HCT116 (cell line): ENCODE data around the gene TM9SF4. TPM values are rescaled to one million over a fixed set of nuclear protein-coding genes. Genes with fewer than 3 reads are reported as not detected.

Source experiments
- ATAC-seq: fragments of 200-7000 bp; cut with Tn5 transposase; 2 replicates; pipeline ENCODE4 v1.9.1; 2020; ENCODE audit warnings: mild to moderate bottlenecking, moderate library complexity
- BruUV-seq: library from RNA; stranded (reverse); fragments of 400-500 nt; replicated peaks from 2 replicates; lab custom pipeline; 2021; lab: Mats Ljungman, UMichigan
- CTCF ChIA-PET: fragments of 300-600 bp; sonication (Branson Sonifier 250); formaldehyde crosslinking; loops from one replicate; lab custom pipeline; 2021; ENCODE audit warnings: antibody characterized with exemption; lab: Charles Lee
- POLR2A ChIA-PET: fragments of 300-600, 350-600 bp; sonication (Branson Sonifier 250); formaldehyde crosslinking; loops from one replicate; lab custom pipeline; 2021; ENCODE audit warnings: antibody characterized with exemption; lab: Charles Lee
- RAD21 ChIA-PET, 2 experiments: fragments of 300-600 bp; sonication (Branson Sonifier 250); formaldehyde crosslinking; loops; one replicate each; lab custom pipeline; 2023; ENCODE audit warnings: low total read pairs in 2 of 2; ENCODE audit not compliant: uncharacterized antibody in 2 of 2, unreplicated experiment in 2 of 2, low non-redundant PET in 1 of 2; lab: Charles Lee
- DNase-seq: peaks from one replicate; pipeline ENCODE4 v3.0.0-alpha.2; 2010; ENCODE audit warnings: low read depth, low spot score
- H2AFZ ChIP-seq: fragments of 200-600 bp; shearing (Covaris generic), sonication (generic); 2 replicates; pipeline ENCODE4 v1.6.1; 2017; ENCODE audit warnings: low read depth, mixed run types, mixed read lengths, antibody characterized with exemption, low read length; ENCODE audit not compliant: poor library complexity, severe bottlenecking
- H3K27ac ChIP-seq: 2 replicates; pipeline ENCODE4 v1.5.1; 2012; ENCODE audit warnings: low read depth, low read length
- H3K27me3 ChIP-seq: fragments of 200-600 bp; sonication (generic); 2 replicates; pipeline ENCODE4 v1.6.1; 2016; ENCODE audit warnings: mixed run types, low read length, mixed read lengths; ENCODE audit not compliant: insufficient read depth
- H3K36me3 ChIP-seq, 2 experiments: fragments of 200-500 bp in 1 of 2; fragments of 200-600 bp in 1 of 2; sonication (Bioruptor generic) in 1 of 2; sonication (generic) in 1 of 2; 2 replicates each; pipeline versions ENCODE4 v1.5.1 to v1.6.1; 2014 to 2016; ENCODE audit warnings: low read length in 2 of 2, inconsistent platforms in 1 of 2, mixed read lengths in 1 of 2, mixed run types in 1 of 2; ENCODE audit not compliant: insufficient read depth in 2 of 2, control insufficient read depth in 1 of 2
- H3K4me1 ChIP-seq, 2 experiments: fragments of 200-600 bp in 1 of 2; sonication (generic) in 1 of 2; 2 replicates each; pipeline versions ENCODE4 v1.5.1 to v1.6.1; 2012 to 2017; ENCODE audit warnings: low read length in 2 of 2, inconsistent platforms in 1 of 2, mild to moderate bottlenecking in 1 of 2, mixed read lengths in 1 of 2, mixed run types in 1 of 2, moderate library complexity in 1 of 2; ENCODE audit not compliant: insufficient read depth in 2 of 2, control insufficient read depth in 1 of 2
- H3K4me2 ChIP-seq: fragments of 200-600 bp; sonication (generic); 2 replicates; pipeline ENCODE4 v1.6.1; 2017; ENCODE audit warnings: mixed run types, low read length, mixed read lengths
- H3K4me3 ChIP-seq, 2 experiments: fragments of 200-600 bp in 1 of 2; sonication (generic) in 1 of 2; replicated peaks in 1 of 2; 2 replicates each; pipeline ENCODE4 v1.5.1; 2011 to 2016; ENCODE audit warnings: low read length in 2 of 2, control low read depth in 1 of 2, low read depth in 1 of 2, mild to moderate bottlenecking in 1 of 2, mixed read lengths in 1 of 2, mixed run types in 1 of 2
- H3K79me2 ChIP-seq: fragments of 200-600 bp; sonication (generic); 2 replicates; pipeline ENCODE4 v1.6.1; 2017; ENCODE audit warnings: mild to moderate bottlenecking, mixed run types, low read length, moderate library complexity, mixed read lengths; ENCODE audit not compliant: insufficient read depth
- H3K9ac ChIP-seq: fragments of 200-600 bp; sonication (generic); 2 replicates; pipeline ENCODE4 v1.6.1; 2016; ENCODE audit warnings: low read length, mixed read lengths
- H3K9me2 ChIP-seq: fragments of 200-600 bp; sonication (generic), shearing (Covaris generic); 2 replicates; pipeline ENCODE4 v1.6.1; 2017; ENCODE audit warnings: mixed run types, mild to moderate bottlenecking, moderate library complexity; ENCODE audit not compliant: insufficient read depth
- H3K9me3 ChIP-seq, 2 experiments: fragments of 200-500 bp in 1 of 2; fragments of 200-600 bp in 1 of 2; sonication (Bioruptor generic) in 1 of 2; sonication (generic) in 1 of 2; 2 replicates each; pipeline ENCODE4 v1.6.1; 2014 to 2017; ENCODE audit warnings: low read length in 2 of 2, mixed read lengths in 2 of 2, inconsistent platforms in 1 of 2, low read depth in 1 of 2, mild to moderate bottlenecking in 1 of 2, mixed run types in 1 of 2, moderate library complexity in 1 of 2; ENCODE audit not compliant: control insufficient read depth in 1 of 2, insufficient read depth in 1 of 2
- H4K20me1 ChIP-seq: fragments of 200-600 bp; sonication (generic), shearing (Covaris generic); 2 replicates; pipeline ENCODE4 v1.6.1; 2017; ENCODE audit warnings: mixed run types, mild to moderate bottlenecking, moderate library complexity; ENCODE audit not compliant: insufficient read depth
- CBX3 ChIP-seq: IDR thresholded peaks from 2 replicates; pipeline ENCODE4 v1.6.1; 2012; ENCODE audit warnings: low read depth
- ELF1 ChIP-seq: IDR thresholded peaks from 2 replicates; pipeline ENCODE4 v1.6.1; 2012; ENCODE audit warnings: low read depth, borderline replicate concordance
- JUND ChIP-seq: IDR thresholded peaks from 2 replicates; pipeline ENCODE4 v1.6.1; 2012
- SIN3A ChIP-seq: IDR thresholded peaks from 2 replicates; pipeline ENCODE4 v1.6.1; 2012; ENCODE audit warnings: low read depth
- SRF ChIP-seq: IDR thresholded peaks from 2 replicates; pipeline ENCODE4 v1.6.1; 2012; ENCODE audit warnings: low read depth
- ZFX ChIP-seq: fragments of 450-650 bp; IDR thresholded peaks from 2 replicates; pipeline ENCODE4 v1.6.1; 2017
- intact Hi-C: fragments of 100-400 bp; cut with micrococcal nuclease; formaldehyde crosslinking; loops from 2 replicates; pipeline ENCODE4 v1.10.0; 2022
- total RNA-seq: library from RNA; stranded (reverse); gene quantifications from one replicate; pipeline ENCODE4 v1.2.1, GENCODE V29; 2021; ENCODE audit not compliant: unreplicated experiment
- TF ChIP-seq, protein P1 (sequence below): IDR thresholded peaks from 2 replicates; pipeline ENCODE4 v1.6.1; 2012; ENCODE audit warnings: low read depth
- TF ChIP-seq, protein P2 (sequence below): IDR thresholded peaks from 2 replicates; pipeline ENCODE4 v1.6.1; 2012
- TF ChIP-seq, protein P3 (sequence below), 3 experiments: fragments of 200-600 bp in 1 of 3; sonication (generic) in 1 of 3; IDR thresholded peaks in 2 of 3; conservative IDR thresholded peaks in 1 of 3; 2 replicates each; pipeline ENCODE4 v1.5.1; 2012 to 2017; ENCODE audit warnings: low read depth in 2 of 3, low read length in 2 of 3, antibody characterized with exemption in 1 of 3, borderline replicate concordance in 1 of 3, control low read depth in 1 of 3, mild to moderate bottlenecking in 1 of 3, mixed read lengths in 1 of 3, mixed run types in 1 of 3, moderate library complexity in 1 of 3; ENCODE audit not compliant: insufficient read depth in 1 of 3

TM9SF4 gene
- total RNA-seq, 1 experiment from 2014 or later: 51.2 TPM

DNA sequence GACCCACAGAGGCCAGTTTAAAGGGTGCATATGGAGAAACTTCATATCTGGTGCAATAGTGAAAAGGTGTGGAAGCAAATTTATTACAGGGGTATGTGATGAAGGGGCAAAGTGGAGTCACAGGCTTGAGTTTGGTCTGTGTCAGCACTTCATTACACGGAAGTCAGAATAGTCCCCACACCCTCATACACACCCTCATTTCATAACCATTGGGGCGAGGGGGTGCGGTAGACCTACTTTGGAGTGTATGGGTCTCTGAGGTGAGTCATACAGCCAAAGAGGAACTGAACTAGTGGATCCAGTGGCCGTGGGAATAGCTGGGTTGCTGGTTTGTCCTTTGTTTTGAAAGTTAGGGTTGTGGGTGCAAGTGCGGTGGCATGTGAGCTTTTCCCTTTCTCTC, 3.3 kb downstream of the TM9SF4 start:
- DNase-seq: no peak
- Histone ChIP-seq H4K20me1 (peaks cover 6% of the 10 kb centered on the region; the same call in 1 of the 2 replicates), H3K9me3 (no peaks in the 10 kb centered on the region), H3K36me3 (peaks cover 8 to 10% of the 10 kb centered on the region in 2 experiments; a peak in 2 of 4 replicates), H3K9me2 (no peaks in the 10 kb centered on the region), H3K79me2 (peaks cover 83% of the 10 kb centered on the region), H3K4me2 (no peak overlapping the region), H3K27me3 (no peaks in the 10 kb centered on the region), H3K27ac (no peak overlapping the region), H3K9ac (no peak overlapping the region), H3K4me1 (peaks cover 6 to 17% of the 10 kb centered on the region in 2 experiments), H2AFZ (no peak overlapping the region), H3K4me3 (no peak overlapping the region)
- no TSS peak for BruUV-seq
- RAD21 ChIA-PET: no interaction called here
- POLR2A ChIA-PET: no interaction called here
- no peak for ATAC-seq
- CTCF ChIA-PET: interaction anchor here (0.6 kb wide), 1 partner anchor 260 kb away, joined by 4 read pairs; no protein-coding TSS in a partner anchor
- TF ChIP-seq SIN3A (no peak), ZFX (no peak), ELF1 (no peak), SRF (no peak), CBX3 (no peak), JUND (no peak)
- TF ChIP-seq, protein P1, sequence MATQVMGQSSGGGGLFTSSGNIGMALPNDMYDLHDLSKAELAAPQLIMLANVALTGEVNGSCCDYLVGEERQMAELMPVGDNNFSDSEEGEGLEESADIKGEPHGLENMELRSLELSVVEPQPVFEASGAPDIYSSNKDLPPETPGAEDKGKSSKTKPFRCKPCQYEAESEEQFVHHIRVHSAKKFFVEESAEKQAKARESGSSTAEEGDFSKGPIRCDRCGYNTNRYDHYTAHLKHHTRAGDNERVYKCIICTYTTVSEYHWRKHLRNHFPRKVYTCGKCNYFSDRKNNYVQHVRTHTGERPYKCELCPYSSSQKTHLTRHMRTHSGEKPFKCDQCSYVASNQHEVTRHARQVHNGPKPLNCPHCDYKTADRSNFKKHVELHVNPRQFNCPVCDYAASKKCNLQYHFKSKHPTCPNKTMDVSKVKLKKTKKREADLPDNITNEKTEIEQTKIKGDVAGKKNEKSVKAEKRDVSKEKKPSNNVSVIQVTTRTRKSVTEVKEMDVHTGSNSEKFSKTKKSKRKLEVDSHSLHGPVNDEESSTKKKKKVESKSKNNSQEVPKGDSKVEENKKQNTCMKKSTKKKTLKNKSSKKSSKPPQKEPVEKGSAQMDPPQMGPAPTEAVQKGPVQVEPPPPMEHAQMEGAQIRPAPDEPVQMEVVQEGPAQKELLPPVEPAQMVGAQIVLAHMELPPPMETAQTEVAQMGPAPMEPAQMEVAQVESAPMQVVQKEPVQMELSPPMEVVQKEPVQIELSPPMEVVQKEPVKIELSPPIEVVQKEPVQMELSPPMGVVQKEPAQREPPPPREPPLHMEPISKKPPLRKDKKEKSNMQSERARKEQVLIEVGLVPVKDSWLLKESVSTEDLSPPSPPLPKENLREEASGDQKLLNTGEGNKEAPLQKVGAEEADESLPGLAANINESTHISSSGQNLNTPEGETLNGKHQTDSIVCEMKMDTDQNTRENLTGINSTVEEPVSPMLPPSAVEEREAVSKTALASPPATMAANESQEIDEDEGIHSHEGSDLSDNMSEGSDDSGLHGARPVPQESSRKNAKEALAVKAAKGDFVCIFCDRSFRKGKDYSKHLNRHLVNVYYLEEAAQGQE: no peak
- TF ChIP-seq, protein P2, sequence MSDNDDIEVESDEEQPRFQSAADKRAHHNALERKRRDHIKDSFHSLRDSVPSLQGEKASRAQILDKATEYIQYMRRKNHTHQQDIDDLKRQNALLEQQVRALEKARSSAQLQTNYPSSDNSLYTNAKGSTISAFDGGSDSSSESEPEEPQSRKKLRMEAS: no peak
- TF ChIP-seq, protein P3, sequence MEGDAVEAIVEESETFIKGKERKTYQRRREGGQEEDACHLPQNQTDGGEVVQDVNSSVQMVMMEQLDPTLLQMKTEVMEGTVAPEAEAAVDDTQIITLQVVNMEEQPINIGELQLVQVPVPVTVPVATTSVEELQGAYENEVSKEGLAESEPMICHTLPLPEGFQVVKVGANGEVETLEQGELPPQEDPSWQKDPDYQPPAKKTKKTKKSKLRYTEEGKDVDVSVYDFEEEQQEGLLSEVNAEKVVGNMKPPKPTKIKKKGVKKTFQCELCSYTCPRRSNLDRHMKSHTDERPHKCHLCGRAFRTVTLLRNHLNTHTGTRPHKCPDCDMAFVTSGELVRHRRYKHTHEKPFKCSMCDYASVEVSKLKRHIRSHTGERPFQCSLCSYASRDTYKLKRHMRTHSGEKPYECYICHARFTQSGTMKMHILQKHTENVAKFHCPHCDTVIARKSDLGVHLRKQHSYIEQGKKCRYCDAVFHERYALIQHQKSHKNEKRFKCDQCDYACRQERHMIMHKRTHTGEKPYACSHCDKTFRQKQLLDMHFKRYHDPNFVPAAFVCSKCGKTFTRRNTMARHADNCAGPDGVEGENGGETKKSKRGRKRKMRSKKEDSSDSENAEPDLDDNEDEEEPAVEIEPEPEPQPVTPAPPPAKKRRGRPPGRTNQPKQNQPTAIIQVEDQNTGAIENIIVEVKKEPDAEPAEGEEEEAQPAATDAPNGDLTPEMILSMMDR (IDR thresholded peaks at IDR 0.05 in 2 of 3, conservative IDR thresholded peaks at IDR 0.05 in 1 of 3; ENCODE audit: borderline replicate concordance in 1 of 3, insufficient read depth in 1 of 3, low read depth in 2 of 3, low read length in 2 of 3): no peak
- intact Hi-C loops: no loop called here
